Testis (tissue), 3 donors: Measurements from ENCODE around the gene TICAM1. TPM values are rescaled to one million over a fixed set of nuclear protein-coding genes. Genes with fewer than 3 reads are reported as not detected.
A peak's percentile ranks its signal among the peaks of the same experiment; 100 is the strongest.

Experiments used
- DNase-seq: peaks from one replicate; pipeline ENCODE4 v3.0.0-alpha.2; 2019
- H3K27ac ChIP-seq, 2 donors: fragments of 200-600 bp; sonication (generic); one replicate each; pipeline ENCODE4 v1.5.1; 2019
- H3K27me3 ChIP-seq: fragments of 200-600 bp; sonication (generic); one replicate; pipeline ENCODE4 v1.5.1; 2019
- H3K36me3 ChIP-seq: fragments of 200-600 bp; sonication (generic); one replicate; pipeline ENCODE4 v1.5.1; 2017; ENCODE audit warnings: low read depth; ENCODE audit errors: missing control alignments
- H3K4me1 ChIP-seq: fragments of 200-600 bp; sonication (generic); one replicate; pipeline ENCODE4 v1.5.1; 2019
- H3K4me3 ChIP-seq, 2 donors: fragments of 200-600 bp; sonication (generic); one replicate each; pipeline ENCODE4 v1.5.1; 2017 to 2019
- H3K9me3 ChIP-seq: fragments of 200-600 bp; sonication (generic); one replicate; pipeline ENCODE4 v1.5.1; 2017
- POLR2A ChIP-seq: fragments of 450-650 bp; IDR thresholded peaks from one replicate; pipeline ENCODE4 v1.6.1; 2017; ENCODE audit warnings: antibody characterized with exemption, mild to moderate bottlenecking, moderate library complexity
- WGBS, 2 donors: methylation state at CpG; one replicate each; pipeline ENCODE4 v1.1.5; 2018; 5-methylcytosine and 5-hydroxymethylcytosine counted together
- intact Hi-C: fragments of 100-400 bp; cut with DNase I; formaldehyde crosslinking; loops from one replicate; pipeline ENCODE4 v1.15.1; 2023; ENCODE audit warnings: low total_unique reads
- polyA plus RNA-seq: library from polyadenylated mRNA; stranded (reverse); fragments of 350-450 nt; fragmentation: Illumina TruSeq; extraction: RNeasy Lipid Tissue Mini Kit (QIAGEN cat#74804); gene quantifications from one replicate; pipeline ENCODE4 v1.2.3, GENCODE V29; 2014; ENCODE audit warnings: low read depth, low replicate concordance; ENCODE audit not compliant: insufficient read depth
- total RNA-seq, 2 donors: library from RNA; depleted of rRNA; stranded (reverse); fragments of >200 nt; gene quantifications; one replicate each; pipeline ENCODE4 v1.2.3, GENCODE V29; 2016
- TF ChIP-seq, protein P1 (sequence below), 3 experiments: fragments of 450-650 bp in 2 of 3; fragments of 200-600 bp in 1 of 3; sonication (generic) in 1 of 3; IDR thresholded peaks; one replicate each; pipeline ENCODE4 v1.5.1; 2016 to 2019; ENCODE audit warnings: antibody characterized with exemption in 3 of 3, mild to moderate bottlenecking in 2 of 3, moderate library complexity in 1 of 3

TICAM1 gene
- total and polyA plus RNA-seq, 3 donors from 2014 or later = 4.8 to 6.3 (median 5.0) TPM

GRCh38 chr19:4803736-4804695 is 27.5 kb downstream of the TICAM1 start:
- intact Hi-C loops = no loop called here
- no peak for TF ChIP-seq POLR2A
- TF ChIP-seq, protein P1, sequence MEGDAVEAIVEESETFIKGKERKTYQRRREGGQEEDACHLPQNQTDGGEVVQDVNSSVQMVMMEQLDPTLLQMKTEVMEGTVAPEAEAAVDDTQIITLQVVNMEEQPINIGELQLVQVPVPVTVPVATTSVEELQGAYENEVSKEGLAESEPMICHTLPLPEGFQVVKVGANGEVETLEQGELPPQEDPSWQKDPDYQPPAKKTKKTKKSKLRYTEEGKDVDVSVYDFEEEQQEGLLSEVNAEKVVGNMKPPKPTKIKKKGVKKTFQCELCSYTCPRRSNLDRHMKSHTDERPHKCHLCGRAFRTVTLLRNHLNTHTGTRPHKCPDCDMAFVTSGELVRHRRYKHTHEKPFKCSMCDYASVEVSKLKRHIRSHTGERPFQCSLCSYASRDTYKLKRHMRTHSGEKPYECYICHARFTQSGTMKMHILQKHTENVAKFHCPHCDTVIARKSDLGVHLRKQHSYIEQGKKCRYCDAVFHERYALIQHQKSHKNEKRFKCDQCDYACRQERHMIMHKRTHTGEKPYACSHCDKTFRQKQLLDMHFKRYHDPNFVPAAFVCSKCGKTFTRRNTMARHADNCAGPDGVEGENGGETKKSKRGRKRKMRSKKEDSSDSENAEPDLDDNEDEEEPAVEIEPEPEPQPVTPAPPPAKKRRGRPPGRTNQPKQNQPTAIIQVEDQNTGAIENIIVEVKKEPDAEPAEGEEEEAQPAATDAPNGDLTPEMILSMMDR (IDR thresholded peaks at IDR 0.05) = peak in 2 of 3 experiments; percentile 33 to 61
- Histone ChIP-seq H3K36me3 (no peaks in the 10 kb centered on the region), H3K9me3 (no peaks in the 10 kb centered on the region), H3K27me3 (no peaks in the 10 kb centered on the region), H3K4me1 (no peaks in the 10 kb centered on the region), H3K4me3 (no peak overlapping the region), H3K27ac (no peak overlapping the region)
- WGBS, 2 donors = 66 to 69% methylated on average over 26 to 28 of the region's 33 CpGs
- DNase-seq = peak; percentile 60

DNA sequence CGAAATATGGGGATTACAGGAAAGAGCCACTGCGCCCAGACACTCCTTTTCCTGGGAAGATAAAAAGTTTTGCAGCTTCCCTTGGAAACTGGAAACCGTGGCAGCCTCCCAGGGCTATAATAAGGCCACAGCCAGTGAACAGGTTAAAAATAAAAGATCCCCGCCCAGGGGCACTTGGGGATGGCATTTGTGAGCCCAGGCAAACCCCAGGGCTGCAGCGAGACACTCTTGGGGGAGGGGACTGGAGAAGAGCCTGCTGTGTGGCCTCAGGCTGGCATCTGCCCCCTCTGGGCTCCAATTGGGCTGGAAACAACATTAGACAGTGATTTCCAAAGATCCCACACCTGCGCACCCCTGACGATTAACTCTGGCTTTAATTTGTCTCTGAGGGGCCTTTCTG is 28.8 kb downstream of the TICAM1 start:
- no peaks in the 10 kb centered on the region for H3K4me1 ChIP-seq
- 79 to 86% methylated on average over 7 of the region's 7 CpGs for WGBS, 2 donors
- no peaks in the 10 kb centered on the region for H3K9me3 ChIP-seq
- no peak for TF ChIP-seq POLR2A
- TF ChIP-seq, protein P1 (IDR thresholded peaks at IDR 0.05) = no peak
- H3K36me3 ChIP-seq = no peaks in the 10 kb centered on the region
- no peaks in the 10 kb centered on the region for H3K27me3 ChIP-seq
- no peak for DNase-seq
- H3K27ac ChIP-seq = no peak overlapping the region
- H3K4me3 ChIP-seq = no peak overlapping the region
- intact Hi-C loops = no loop called here

DNA sequence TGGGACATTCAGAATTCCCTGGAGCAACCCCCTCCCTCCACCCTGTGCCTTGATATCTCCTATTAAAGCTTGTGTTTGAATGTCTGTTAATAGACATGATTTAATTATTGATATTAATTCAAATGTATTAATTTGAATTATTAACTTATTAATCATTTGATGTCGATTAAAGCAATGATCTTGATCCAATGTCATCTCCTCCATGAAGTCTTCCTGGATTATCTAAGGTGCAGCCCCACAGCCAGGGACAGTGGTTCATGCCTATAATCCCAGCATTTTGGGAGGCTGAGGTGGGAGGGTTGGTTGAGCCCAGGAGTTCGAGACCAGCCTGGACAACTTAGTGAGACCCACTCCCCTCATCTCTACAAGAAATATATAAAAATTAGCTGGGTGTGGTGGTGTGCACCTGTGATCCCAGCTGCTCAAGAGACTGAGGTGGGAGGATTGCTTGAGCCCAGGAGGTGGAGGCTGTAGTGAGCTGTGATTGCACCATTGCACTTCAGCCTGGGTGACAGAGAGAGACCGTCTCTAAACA is 30.4 kb downstream of the TICAM1 start:
- no peak for DNase-seq
- H3K9me3 ChIP-seq = no peaks in the 10 kb centered on the region
- no peaks in the 10 kb centered on the region for H3K36me3 ChIP-seq
- H3K4me3 ChIP-seq = no peak overlapping the region
- H3K27ac ChIP-seq = no peak overlapping the region
- intact Hi-C loops = no loop called here
- 84 to 92% methylated on average over 3 of the region's 3 CpGs for WGBS, 2 donors
- no peaks in the 10 kb centered on the region for H3K4me1 ChIP-seq
- no peaks in the 10 kb centered on the region for H3K27me3 ChIP-seq
- TF ChIP-seq, protein P1 (IDR thresholded peaks at IDR 0.05) = no peak
- TF ChIP-seq POLR2A = no peak

DNA sequence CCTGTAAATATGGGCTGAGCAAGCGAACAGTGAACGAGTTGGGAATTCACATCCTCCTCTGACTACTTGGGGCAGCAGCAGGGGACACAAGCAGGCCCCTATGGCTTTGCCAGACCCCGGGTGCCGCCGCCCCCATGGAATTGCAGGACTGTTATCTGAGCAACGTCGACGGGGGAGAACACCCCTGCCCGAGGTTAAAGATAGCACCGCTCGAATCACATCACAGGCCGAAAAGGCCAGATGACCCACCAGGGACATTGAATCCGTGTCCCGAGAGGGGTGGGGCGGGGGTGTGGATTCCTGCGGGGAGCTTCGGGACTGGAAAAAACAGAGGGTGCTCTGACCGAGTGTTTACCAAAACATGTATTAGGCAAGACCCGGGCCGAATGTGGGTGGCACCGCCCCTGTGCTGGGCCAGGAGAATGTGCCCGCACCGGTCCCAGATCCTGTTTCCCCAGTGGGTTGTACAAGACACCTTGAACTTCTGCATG is 30.9 kb downstream of the TICAM1 start:
- no peak for DNase-seq
- H3K4me3 ChIP-seq = no peak overlapping the region
- intact Hi-C loops = no loop called here
- no peaks in the 10 kb centered on the region for H3K4me1 ChIP-seq
- no peaks in the 10 kb centered on the region for H3K36me3 ChIP-seq
- TF ChIP-seq, protein P1 (IDR thresholded peaks at IDR 0.05) = no peak
- TF ChIP-seq POLR2A = no peak
- WGBS, 2 donors = 65 to 66% methylated on average over 16 to 23 of the region's 23 CpGs
- no peak overlapping the region for H3K27ac ChIP-seq
- no peaks in the 10 kb centered on the region for H3K9me3 ChIP-seq
- H3K27me3 ChIP-seq = no peaks in the 10 kb centered on the region
